Kasumi-1 (cell line): ENCODE data around the gene PPP1R3E.
"Not testable (repeated sequence)": the region's sequence is repeated elsewhere in the genome, so short reads cannot be mapped to it uniquely, and the experiment has no call there.

ENCODE experiments used
- DNase-seq, 2 experiments: peaks; one replicate each; lab custom pipeline; 2025; lab: John Stamatoyannopoulos, UW

The PPP1R3E gene

GRCh38 chr14:23302290-23303225, at the start of gene PPP1R3E:
TSS of gene PPP1R3E (minus strand) at chr14:23302859. CDS start at chr14:23302576, 283 bp downstream.
- peak; percentile 58 to 63 for DNase-seq

GRCh38 chr14:23351681-23352505, 49.2 kb upstream of the PPP1R3E start:
- DNase-seq, result no peak

GRCh38 chr14:23349156-23349845, 46.6 kb upstream of the PPP1R3E start:
- DNase-seq, result no peak

- DNase-seq, result no peak
Observed at GRCh38 chr14:23348297-23348655, 45.6 kb upstream of the PPP1R3E start.

GRCh38 chr14:23347406-23348296, 45.0 kb upstream of the PPP1R3E start:
- DNase-seq, result no peak

- no peak for DNase-seq
Observed at GRCh38 chr14:23346693-23347405, 44.2 kb upstream of the PPP1R3E start.

GRCh38 chr14:23345987-23346692, 43.5 kb upstream of the PPP1R3E start:
- DNase-seq, result no peak

- DNase-seq, result no peak
Observed at GRCh38 chr14:23344481-23344880, 41.8 kb upstream of the PPP1R3E start.

- DNase-seq, result peak in 1 of 2 experiments; percentile 6
Observed at GRCh38 chr14:23339506-23340268, 37.0 kb upstream of the PPP1R3E start.

- DNase-seq, result no peak
Observed at GRCh38 chr14:23335623-23336022, 33.0 kb upstream of the PPP1R3E start.

- peak; percentile 71 to 81 for DNase-seq
Observed at GRCh38 chr14:23327947-23328744, 25.5 kb upstream of the PPP1R3E start.

GRCh38 chr14:23326491-23327332, 24.1 kb upstream of the PPP1R3E start:
- no peak for DNase-seq

GRCh38 chr14:23325746-23326145, 23.1 kb upstream of the PPP1R3E start:
- DNase-seq, result not testable (repeated sequence)

GRCh38 chr14:23324993-23325392, 22.3 kb upstream of the PPP1R3E start:
- DNase-seq, result no peak

GRCh38 chr14:23324455-23324846, 21.8 kb upstream of the PPP1R3E start:
- DNase-seq, result no peak

- no peak for DNase-seq
Observed at GRCh38 chr14:23323838-23324454, 21.3 kb upstream of the PPP1R3E start.
